Tibial artery (tissue), 4 donors: ENCODE measurements around the gene NCKAP5.

Experiments
- DNase-seq, 2 donors: peaks; one replicate each; pipeline ENCODE4 v3.0.0-alpha.2; 2019
- H3K27ac ChIP-seq, 2 donors: fragments of 200-600 bp; sonication (generic) in 1 of 2; 1 replicate in 1 of 2; 2 replicates in 1 of 2; pipeline ENCODE4 v1.5.1; 2018 to 2019; ENCODE audit warnings: mild to moderate bottlenecking in 1 of 2
- H3K27me3 ChIP-seq, 2 donors: fragments of 200-600 bp; sonication (generic) in 1 of 2; one replicate each; pipeline versions ENCODE4 v1.5.1 to v1.6.0; 2016 to 2019
- H3K36me3 ChIP-seq, 3 donors: fragments of 200-600 bp; sonication (generic) in 2 of 3; one replicate each; pipeline ENCODE4 v1.5.1; 2016 to 2019; ENCODE audit warnings: mild to moderate bottlenecking in 2 of 3
- H3K4me1 ChIP-seq, 4 donors: fragments of 200-600 bp; sonication (generic) in 2 of 4; 1 replicate in 3 of 4; 2 replicates in 1 of 4; pipeline ENCODE4 v1.5.1; 2016 to 2019
- H3K4me3 ChIP-seq, 2 donors: fragments of 200-600 bp; sonication (generic) in 1 of 2; 1 replicate in 1 of 2; 2 replicates in 1 of 2; pipeline ENCODE4 v1.5.1; 2018 to 2019; ENCODE audit warnings: mild to moderate bottlenecking in 2 of 2
- H3K9me3 ChIP-seq, 3 donors: fragments of 200-600 bp; sonication (generic) in 1 of 3; one replicate each; pipeline ENCODE4 v1.5.1; 2016 to 2019
- intact Hi-C: fragments of 100-400 bp; cut with DNase I; formaldehyde crosslinking; loops from one replicate; pipeline ENCODE4 v1.15.0; 2023; ENCODE audit warnings: low total_unique reads
- TF ChIP-seq, protein P1 (sequence below), 2 experiments: fragments of 200-600 bp in 1 of 2; fragments of 450-650 bp in 1 of 2; IDR thresholded peaks; one replicate each; pipeline ENCODE4 v1.5.1; 2017 to 2019; ENCODE audit warnings: antibody characterized with exemption in 2 of 2, mild to moderate bottlenecking in 1 of 2, moderate library complexity in 1 of 2

NCKAP5 gene

DNA sequence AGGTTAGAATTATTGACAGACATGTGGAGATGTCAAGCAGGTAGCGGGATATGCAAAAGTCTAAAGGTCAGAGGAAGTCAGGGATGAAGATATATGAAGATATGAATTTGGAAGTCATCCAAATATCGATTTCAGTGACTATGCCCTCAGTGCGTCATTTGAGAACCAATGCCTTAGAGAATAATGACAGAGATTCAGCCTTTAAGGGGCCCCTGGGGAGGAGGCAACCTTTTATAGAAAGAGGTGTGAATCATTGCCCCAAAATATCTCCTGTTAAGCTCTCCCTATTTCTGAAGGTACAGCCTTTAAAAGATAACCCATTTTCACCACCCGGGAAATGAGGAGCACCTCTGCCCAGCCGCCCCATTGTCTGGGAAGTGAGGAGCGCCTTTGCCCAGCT, 223.4 kb downstream of the NCKAP5 start:
- DNase-seq: no peak
- H3K27me3 ChIP-seq: no peaks in the 10 kb centered on the region
- intact Hi-C loops: no loop called here
- H3K36me3 ChIP-seq: no peaks in the 10 kb centered on the region
- H3K4me3 ChIP-seq: no peak overlapping the region
- no peaks in the 10 kb centered on the region for H3K9me3 ChIP-seq
- H3K27ac ChIP-seq: no peak overlapping the region
- TF ChIP-seq, protein P1, sequence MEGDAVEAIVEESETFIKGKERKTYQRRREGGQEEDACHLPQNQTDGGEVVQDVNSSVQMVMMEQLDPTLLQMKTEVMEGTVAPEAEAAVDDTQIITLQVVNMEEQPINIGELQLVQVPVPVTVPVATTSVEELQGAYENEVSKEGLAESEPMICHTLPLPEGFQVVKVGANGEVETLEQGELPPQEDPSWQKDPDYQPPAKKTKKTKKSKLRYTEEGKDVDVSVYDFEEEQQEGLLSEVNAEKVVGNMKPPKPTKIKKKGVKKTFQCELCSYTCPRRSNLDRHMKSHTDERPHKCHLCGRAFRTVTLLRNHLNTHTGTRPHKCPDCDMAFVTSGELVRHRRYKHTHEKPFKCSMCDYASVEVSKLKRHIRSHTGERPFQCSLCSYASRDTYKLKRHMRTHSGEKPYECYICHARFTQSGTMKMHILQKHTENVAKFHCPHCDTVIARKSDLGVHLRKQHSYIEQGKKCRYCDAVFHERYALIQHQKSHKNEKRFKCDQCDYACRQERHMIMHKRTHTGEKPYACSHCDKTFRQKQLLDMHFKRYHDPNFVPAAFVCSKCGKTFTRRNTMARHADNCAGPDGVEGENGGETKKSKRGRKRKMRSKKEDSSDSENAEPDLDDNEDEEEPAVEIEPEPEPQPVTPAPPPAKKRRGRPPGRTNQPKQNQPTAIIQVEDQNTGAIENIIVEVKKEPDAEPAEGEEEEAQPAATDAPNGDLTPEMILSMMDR (IDR thresholded peaks at IDR 0.05): no peak
- no peaks in the 10 kb centered on the region for H3K4me1 ChIP-seq

DNA sequence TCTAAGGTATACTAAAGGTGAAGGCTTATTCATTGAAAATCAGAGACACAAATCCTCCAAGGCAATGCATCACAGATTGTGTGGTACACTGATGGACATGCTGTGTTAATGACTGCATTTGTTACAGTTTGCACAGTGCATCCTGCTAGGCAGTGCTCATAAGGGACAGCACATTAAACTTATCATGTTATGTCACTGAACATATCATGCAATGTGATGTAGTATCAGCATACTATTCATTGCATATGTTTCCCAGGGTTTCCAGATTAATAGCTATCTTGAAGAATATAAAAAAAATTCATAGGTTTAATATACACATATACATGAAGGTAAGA, 225.3 kb downstream of the NCKAP5 start:
- DNase-seq: no peak
- Histone ChIP-seq H3K36me3 (no peaks in the 10 kb centered on the region), H3K4me1 (no peaks in the 10 kb centered on the region), H3K27me3 (no peaks in the 10 kb centered on the region), H3K9me3 (no peaks in the 10 kb centered on the region), H3K27ac (no peak overlapping the region), H3K4me3 (no peak overlapping the region)
- TF ChIP-seq, protein P1 (IDR thresholded peaks at IDR 0.05): no peak
- intact Hi-C loops: no loop called here

DNA sequence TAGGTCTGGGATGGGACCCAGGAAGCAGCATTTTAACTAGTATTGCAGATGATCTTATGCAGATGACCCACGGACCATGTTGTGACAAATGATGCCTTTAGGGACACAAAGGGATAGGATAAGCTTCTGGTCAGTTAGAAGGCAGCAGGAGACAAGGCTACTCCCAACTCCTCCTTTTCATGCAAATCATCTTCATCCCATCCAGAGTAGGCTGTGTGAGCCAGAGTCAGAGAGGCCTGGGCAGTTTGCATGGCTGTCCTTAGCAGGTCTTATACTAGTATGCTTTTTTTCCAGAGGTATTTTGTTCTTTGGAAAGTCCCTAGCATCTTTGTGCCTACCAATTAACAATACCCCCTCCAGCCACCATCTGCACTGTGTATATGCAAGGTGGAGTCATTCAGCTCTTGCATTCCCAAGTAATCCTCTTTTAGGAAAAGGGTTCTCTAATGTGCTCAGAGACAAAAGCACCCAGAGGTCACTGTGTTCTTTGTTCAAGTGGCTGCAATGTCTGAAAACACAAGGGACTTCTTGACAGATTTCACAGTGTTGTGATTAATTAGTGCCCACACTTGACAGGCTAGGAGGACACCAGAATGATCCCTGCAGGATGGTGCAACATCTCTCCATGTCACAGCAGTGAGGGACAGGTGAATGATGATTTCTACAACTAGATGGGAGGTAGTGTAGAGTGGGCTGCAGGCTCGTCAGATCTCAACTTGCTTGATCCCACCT, 225.8 kb downstream of the NCKAP5 start:
- no peak overlapping the region for H3K4me3 ChIP-seq
- H3K36me3 ChIP-seq: no peaks in the 10 kb centered on the region
- TF ChIP-seq, protein P1 (IDR thresholded peaks at IDR 0.05): no peak
- H3K27ac ChIP-seq: no peak overlapping the region
- no peaks in the 10 kb centered on the region for H3K27me3 ChIP-seq
- no peaks in the 10 kb centered on the region for H3K9me3 ChIP-seq
- no peaks in the 10 kb centered on the region for H3K4me1 ChIP-seq
- intact Hi-C loops: no loop called here
- no peak for DNase-seq

DNA sequence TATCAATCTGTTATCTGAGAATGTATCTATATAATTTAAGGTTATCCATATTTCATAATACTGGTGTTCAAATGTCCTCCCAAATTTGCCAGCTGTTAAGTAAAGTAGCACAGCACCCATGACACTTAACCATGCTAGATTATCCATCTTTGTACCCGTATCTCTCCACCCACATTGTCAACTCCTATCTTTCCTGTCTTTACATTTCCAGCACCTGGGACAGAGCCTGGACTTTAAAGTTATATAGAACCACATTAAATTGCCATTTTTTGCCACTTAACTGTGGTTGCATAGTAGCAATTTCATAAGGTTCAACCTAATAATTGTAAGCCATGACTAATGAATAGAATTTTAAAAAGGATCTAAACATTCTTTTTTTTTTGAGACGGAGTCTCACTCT, 226.7 kb downstream of the NCKAP5 start:
- intact Hi-C loops: no loop called here
- TF ChIP-seq, protein P1 (IDR thresholded peaks at IDR 0.05): no peak
- H3K4me1 ChIP-seq: no peaks in the 10 kb centered on the region
- no peaks in the 10 kb centered on the region for H3K27me3 ChIP-seq
- no peak overlapping the region for H3K27ac ChIP-seq
- no peaks in the 10 kb centered on the region for H3K9me3 ChIP-seq
- no peaks in the 10 kb centered on the region for H3K36me3 ChIP-seq
- DNase-seq: no peak
- H3K4me3 ChIP-seq: no peak overlapping the region

DNA sequence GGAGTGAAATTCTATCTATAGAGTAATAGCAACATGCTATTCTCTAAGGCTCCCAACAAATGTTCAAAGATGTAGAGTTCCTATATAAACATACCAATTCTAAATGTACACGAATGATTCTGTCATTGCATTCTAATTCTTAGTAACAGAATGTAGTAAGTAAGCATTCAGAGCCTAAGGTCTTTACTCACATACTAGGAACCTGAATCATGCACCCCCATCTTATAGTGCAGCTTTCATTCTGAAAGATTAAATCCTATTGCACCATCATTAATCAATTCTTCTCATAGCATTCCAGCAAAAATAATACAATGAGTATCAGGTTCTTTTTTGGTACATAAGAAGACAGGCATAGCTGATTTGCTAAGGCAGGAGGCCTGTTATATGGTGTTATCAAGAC, 230.0 kb downstream of the NCKAP5 start:
- Histone ChIP-seq H3K4me1 (no peaks in the 10 kb centered on the region), H3K36me3 (no peaks in the 10 kb centered on the region), H3K27me3 (no peaks in the 10 kb centered on the region), H3K9me3 (no peaks in the 10 kb centered on the region), H3K27ac (no peak overlapping the region), H3K4me3 (no peak overlapping the region)
- no peak for DNase-seq
- TF ChIP-seq, protein P1 (IDR thresholded peaks at IDR 0.05): no peak
- intact Hi-C loops: no loop called here

DNA sequence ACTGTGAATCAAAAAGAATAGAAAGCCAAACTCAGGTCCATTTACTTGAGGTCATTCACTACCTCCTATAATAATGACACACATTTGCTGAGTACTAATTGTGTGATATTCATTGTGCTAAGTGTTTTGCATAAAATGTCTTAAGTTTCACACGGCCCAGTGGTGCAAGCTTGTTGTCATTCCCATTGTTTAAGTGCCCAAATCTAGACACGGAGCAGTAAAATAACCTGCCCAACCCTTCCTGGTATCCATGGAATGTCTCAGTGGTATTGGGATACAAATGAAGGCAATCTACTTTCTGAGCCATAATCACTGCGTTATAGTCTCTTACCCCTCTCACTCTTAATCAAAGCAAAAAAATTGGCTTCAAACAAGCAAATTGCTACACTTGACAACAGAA, 233.3 kb downstream of the NCKAP5 start:
- Histone ChIP-seq H3K9me3 (no peaks in the 10 kb centered on the region), H3K36me3 (no peaks in the 10 kb centered on the region), H3K27me3 (no peaks in the 10 kb centered on the region), H3K4me3 (no peak overlapping the region), H3K4me1 (no peaks in the 10 kb centered on the region), H3K27ac (no peak overlapping the region)
- no peak for DNase-seq
- TF ChIP-seq, protein P1 (IDR thresholded peaks at IDR 0.05): no peak
- intact Hi-C loops: no loop called here
